AG04449 (cell line): ENCODE data around the gene KCNQ5.

Experiments
- CTCF ChIA-PET: fragments of 350-600 bp; formaldehyde crosslinking; extraction: SDS; loops from one replicate; lab custom pipeline; 2021; ENCODE audit warnings: antibody characterized with exemption; lab: Yijun Ruan, JAX
- POLR2A ChIA-PET: fragments of 400-600, 350-600 bp; formaldehyde crosslinking; extraction: SDS; loops from one replicate; lab custom pipeline; 2020; ENCODE audit warnings: antibody characterized with exemption, inconsistent platforms; lab: Yijun Ruan, JAX
- DNase-seq: peaks from one replicate; pipeline ENCODE4 v3.0.0-alpha.2; 2010; ENCODE audit warnings: low read depth, low spot score
- H3K4me3 ChIP-seq: 2 replicates; pipeline ENCODE4 v1.5.1; 2011; ENCODE audit warnings: low read depth, mild to moderate bottlenecking, control low read depth, low read length
- TF ChIP-seq, protein P1 (sequence below): IDR thresholded peaks from one replicate; pipeline ENCODE4 v1.5.1; 2011; ENCODE audit warnings: mild to moderate bottlenecking, moderate library complexity, low read length, control low read depth, inconsistent platforms; ENCODE audit not compliant: insufficient read depth; ENCODE audit errors: missing control alignments

The KCNQ5 gene

DNA sequence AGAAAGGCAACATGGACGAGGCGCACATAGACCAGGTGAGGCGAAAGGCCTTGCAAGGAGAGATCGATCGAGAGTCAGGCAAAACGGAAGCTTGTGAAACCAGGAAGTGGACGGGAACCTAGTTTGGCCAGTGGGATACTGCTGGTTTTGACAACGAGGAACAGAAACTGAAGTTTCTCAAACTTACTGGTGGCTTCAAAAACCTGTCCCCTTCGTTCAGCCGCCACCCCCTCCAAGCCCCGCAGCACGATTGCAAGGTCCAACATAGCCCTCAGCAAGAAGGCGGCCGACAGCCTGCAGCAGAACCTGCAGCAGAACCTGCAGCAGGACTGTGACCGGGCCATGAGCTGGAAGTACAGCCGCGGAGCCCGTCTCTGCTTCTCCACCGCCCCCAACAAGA, 365.4 kb downstream of the KCNQ5 start:
- no peak for DNase-seq
- ChIA-PET POLR2A (no interaction called here), CTCF (no interaction called here)
- TF ChIP-seq, protein P1, sequence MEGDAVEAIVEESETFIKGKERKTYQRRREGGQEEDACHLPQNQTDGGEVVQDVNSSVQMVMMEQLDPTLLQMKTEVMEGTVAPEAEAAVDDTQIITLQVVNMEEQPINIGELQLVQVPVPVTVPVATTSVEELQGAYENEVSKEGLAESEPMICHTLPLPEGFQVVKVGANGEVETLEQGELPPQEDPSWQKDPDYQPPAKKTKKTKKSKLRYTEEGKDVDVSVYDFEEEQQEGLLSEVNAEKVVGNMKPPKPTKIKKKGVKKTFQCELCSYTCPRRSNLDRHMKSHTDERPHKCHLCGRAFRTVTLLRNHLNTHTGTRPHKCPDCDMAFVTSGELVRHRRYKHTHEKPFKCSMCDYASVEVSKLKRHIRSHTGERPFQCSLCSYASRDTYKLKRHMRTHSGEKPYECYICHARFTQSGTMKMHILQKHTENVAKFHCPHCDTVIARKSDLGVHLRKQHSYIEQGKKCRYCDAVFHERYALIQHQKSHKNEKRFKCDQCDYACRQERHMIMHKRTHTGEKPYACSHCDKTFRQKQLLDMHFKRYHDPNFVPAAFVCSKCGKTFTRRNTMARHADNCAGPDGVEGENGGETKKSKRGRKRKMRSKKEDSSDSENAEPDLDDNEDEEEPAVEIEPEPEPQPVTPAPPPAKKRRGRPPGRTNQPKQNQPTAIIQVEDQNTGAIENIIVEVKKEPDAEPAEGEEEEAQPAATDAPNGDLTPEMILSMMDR = no peak
- no peak overlapping the region for H3K4me3 ChIP-seq

DNA sequence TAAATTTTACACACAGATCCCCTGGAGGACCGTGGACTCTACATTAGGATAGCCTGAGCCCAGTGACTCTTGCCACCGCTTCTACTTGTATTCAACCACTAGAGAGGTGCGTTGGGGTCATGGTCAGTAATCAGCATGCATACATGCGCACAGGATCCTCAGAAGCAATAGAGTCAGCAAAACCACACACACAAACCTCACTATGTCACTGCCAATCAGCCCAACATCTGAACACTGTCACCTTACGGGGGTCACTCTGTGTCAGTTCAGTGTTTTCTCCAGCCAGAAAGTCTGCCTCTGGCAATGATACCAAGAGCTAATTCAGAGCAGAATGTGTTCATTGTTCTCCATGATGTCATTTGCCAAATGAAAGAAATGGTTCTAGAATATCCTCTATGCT, 378.1 kb downstream of the KCNQ5 start:
- H3K4me3 ChIP-seq = no peak overlapping the region
- POLR2A ChIA-PET = no interaction called here
- DNase-seq = no peak
- TF ChIP-seq, protein P1 = no peak
- CTCF ChIA-PET = no interaction called here

DNA sequence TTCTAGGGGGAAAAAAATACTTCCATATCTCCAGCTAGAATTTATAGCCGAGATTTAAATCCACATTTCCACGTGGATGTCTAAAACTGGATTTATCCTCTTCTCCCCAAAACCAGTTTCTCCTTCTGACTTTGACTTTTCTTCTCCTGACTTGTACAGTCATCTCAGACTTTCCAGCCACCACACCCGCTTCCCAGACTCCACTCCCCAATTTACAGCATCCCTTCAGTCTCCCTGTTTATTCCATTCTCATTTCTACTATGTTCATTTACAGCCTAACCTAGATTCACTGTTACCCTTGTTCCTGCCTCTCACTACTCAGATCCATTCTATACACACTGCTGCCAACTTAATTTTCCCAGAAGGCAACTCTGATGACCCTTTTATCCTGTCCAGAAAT, 378.6 kb downstream of the KCNQ5 start:
- no peak for DNase-seq
- POLR2A ChIA-PET = no interaction called here
- CTCF ChIA-PET = no interaction called here
- no peak overlapping the region for H3K4me3 ChIP-seq
- TF ChIP-seq, protein P1 = no peak

DNA sequence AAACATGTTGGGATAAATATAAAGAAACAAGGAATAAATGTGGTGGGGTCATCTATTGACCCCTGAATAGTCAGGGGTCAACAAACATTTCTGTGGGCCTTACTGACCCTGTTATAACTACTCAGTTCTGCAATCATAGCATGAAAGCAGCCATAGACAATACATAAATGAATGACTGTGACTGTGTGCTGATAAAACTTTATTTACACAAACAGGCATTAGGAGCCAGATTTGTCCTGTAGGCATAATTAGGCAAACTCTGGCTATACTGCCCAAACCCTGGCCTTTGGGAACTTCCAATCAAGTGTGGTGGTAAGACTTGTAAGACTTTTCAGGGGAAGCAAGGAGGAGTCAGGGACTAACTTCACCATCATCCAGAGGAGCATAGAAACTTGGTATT, 380.7 kb downstream of the KCNQ5 start:
- ChIA-PET CTCF (interaction anchor here (1.0 kb wide), 1 partner anchor 16 kb away, joined by 3 read pairs; no protein-coding TSS in a partner anchor), POLR2A (no interaction called here)
- TF ChIP-seq, protein P1 = no peak
- DNase-seq = no peak
- no peak overlapping the region for H3K4me3 ChIP-seq

DNA sequence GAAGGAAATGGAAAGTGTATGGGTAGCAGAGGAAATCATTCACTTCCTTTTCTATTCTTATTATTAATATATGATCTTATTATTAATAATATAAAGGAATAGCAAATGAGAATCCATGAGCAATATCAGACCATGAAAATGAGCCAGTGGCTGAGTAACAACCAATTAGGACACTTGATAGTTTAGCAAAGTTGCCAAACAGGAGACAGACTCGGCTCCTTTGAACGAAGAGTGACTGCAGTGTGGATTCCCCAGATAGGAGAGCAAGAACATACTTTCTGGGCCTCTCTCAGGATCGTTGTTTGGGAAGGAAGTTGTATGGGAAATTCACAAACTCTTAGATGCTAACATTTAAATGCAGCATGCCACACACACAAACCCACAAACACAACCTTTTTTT, 381.4 kb downstream of the KCNQ5 start:
- DNase-seq = no peak

DNA sequence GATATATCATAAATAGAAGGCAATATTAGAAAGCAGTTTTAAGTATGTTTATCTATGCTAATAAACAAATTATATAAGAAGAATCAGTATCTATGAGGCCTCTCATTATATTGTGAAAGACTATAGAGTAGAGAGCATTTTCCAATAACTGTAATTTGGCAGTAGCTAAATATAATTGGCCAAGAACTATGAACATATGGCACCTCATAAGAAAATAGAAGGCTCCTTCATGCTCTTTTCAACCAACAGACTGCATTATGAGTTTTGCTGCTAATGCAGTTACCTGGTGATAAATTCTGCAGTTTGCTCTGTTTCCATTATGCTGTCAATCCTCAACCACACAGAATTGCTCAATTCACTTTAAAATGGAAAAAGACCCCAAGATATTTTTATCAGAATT, 382.4 kb downstream of the KCNQ5 start:
- POLR2A ChIA-PET = no interaction called here
- TF ChIP-seq, protein P1 = no peak
- CTCF ChIA-PET = no interaction called here
- H3K4me3 ChIP-seq = no peak overlapping the region
- no peak for DNase-seq

More for the DNA sequence above, 381.4 kb downstream of the KCNQ5 start:
- ChIA-PET POLR2A (no interaction called here), CTCF (interaction anchor here (1.0 kb wide), 1 partner anchor 15 kb away, joined by 3 read pairs; no protein-coding TSS in a partner anchor)
- TF ChIP-seq, protein P1 = no peak
- H3K4me3 ChIP-seq = no peak overlapping the region
